ENCODE data around the gene ZBTB32.

The ZBTB32 gene

GRCh38 chr19:35665157-35665556, 39.2 kb upstream of the ZBTB32 start:
- TF ChIP-seq MAX (IDR thresholded peaks at IDR 0.05; ENCODE audit: low read depth, low read length) = no peak
- TF ChIP-seq POLR2A (IDR thresholded peaks at IDR 0.05; ENCODE audit: extremely low read depth, insufficient read length) = no peak
- TF ChIP-seq CTCF (IDR thresholded peaks at IDR 0.05; ENCODE audit: low read depth, low read length) = no peak
- TF ChIP-seq MYC (IDR thresholded peaks at IDR 0.05; ENCODE audit: low read depth, low read length) = no peak
- no peak overlapping the region for H3K4me3 ChIP-seq (ENCODE audit: low read depth, low read length)

DNA sequence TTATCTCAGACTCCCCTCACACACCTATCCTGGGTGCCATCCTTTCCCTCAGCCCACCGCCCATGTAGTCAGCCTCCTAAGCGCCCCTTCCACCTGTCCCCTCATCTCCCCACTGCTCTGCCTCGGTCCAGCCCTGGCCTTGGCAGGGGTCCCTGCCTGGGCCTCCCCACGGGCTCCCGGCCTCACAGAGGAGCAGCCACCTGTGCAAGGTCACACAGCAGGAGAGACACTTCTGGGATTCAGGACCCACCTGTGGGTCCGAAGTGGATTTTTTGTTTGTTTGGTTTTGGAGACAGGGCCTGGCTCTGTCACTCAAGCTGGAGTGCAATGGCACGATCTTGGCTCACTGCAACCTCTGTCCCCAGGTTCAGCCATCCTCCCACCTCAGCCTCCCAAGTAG, 38.8 kb upstream of the ZBTB32 start:
- no peak for TF ChIP-seq CTCF (IDR thresholded peaks at IDR 0.05; ENCODE audit: low read depth, low read length)
- TF ChIP-seq MYC (IDR thresholded peaks at IDR 0.05; ENCODE audit: low read depth, low read length) = no peak
- no peak for TF ChIP-seq POLR2A (IDR thresholded peaks at IDR 0.05; ENCODE audit: extremely low read depth, insufficient read length)
- TF ChIP-seq MAX (IDR thresholded peaks at IDR 0.05; ENCODE audit: low read depth, low read length) = no peak
- DNase-seq (ENCODE audit: low read depth) = no peak
- no peak overlapping the region for H3K4me3 ChIP-seq (ENCODE audit: low read depth, low read length)

More at GRCh38 chr19:35665157-35665556, 39.2 kb upstream of the ZBTB32 start:
- DNase-seq (ENCODE audit: low read depth) = no peak

GRCh38 chr19:35666251-35666913, 38.0 kb upstream of the ZBTB32 start, which contains the start of gene UPK1A:
Gene UPK1A, plus strand, starts transcription at chr19:35666517. Its CDS starts 296 bp downstream, at chr19:35666813.
- DNase-seq (ENCODE audit: low read depth) = no peak
- no peak within 1 kb of the TSS for H3K4me3 ChIP-seq (ENCODE audit: low read depth, low read length)
- TF ChIP-seq MAX (IDR thresholded peaks at IDR 0.05; ENCODE audit: low read depth, low read length) = no peak
- no peak for TF ChIP-seq MYC (IDR thresholded peaks at IDR 0.05; ENCODE audit: low read depth, low read length)
- TF ChIP-seq POLR2A (IDR thresholded peaks at IDR 0.05; ENCODE audit: extremely low read depth, insufficient read length) = no peak
- TF ChIP-seq CTCF (IDR thresholded peaks at IDR 0.05; ENCODE audit: low read depth, low read length) = no peak

DNA sequence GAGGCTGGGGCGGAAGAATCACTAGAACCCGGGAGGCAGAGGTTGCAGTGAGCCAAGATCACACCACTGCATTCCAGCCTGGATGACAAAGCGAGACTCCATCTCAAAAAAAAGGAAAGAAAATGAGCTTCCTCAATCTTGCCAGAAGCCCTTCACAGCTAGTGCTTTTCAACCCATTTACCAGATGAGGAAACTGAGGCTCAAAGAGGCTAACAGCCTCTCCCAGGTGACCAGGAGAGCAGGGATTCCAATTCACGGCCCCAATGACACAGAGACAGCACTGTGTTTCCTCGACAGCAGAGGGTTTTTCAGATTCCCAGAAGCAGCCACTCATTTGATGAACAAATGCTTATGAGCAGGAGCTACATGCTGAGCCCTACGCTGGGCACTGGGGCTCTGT, 34.8 kb upstream of the ZBTB32 start:
- no peak for DNase-seq (ENCODE audit: low read depth)
- H3K4me3 ChIP-seq (ENCODE audit: low read depth, low read length) = no peak overlapping the region
- TF ChIP-seq MYC (IDR thresholded peaks at IDR 0.05; ENCODE audit: low read depth, low read length) (no peak), MAX (IDR thresholded peaks at IDR 0.05; ENCODE audit: low read depth, low read length) (no peak), POLR2A (IDR thresholded peaks at IDR 0.05; ENCODE audit: extremely low read depth, insufficient read length) (no peak), CTCF (IDR thresholded peaks at IDR 0.05; ENCODE audit: low read depth, low read length) (no peak)

GRCh38 chr19:35669974-35670373, 34.4 kb upstream of the ZBTB32 start:
- H3K4me3 ChIP-seq (ENCODE audit: low read depth, low read length) = no peak overlapping the region
- TF ChIP-seq MYC (IDR thresholded peaks at IDR 0.05; ENCODE audit: low read depth, low read length) = no peak
- no peak for TF ChIP-seq POLR2A (IDR thresholded peaks at IDR 0.05; ENCODE audit: extremely low read depth, insufficient read length)
- TF ChIP-seq CTCF (IDR thresholded peaks at IDR 0.05; ENCODE audit: low read depth, low read length) = no peak
- TF ChIP-seq MAX (IDR thresholded peaks at IDR 0.05; ENCODE audit: low read depth, low read length) = no peak
- no peak for DNase-seq (ENCODE audit: low read depth)

Measured in NB4 (cell line).